ENCODE data around the gene TSEN15.

Gene TSEN15

GRCh38 chr1:184052194-184052559 is 647 bp downstream of the TSEN15 start:
- FAIRE-seq (peak; percentile 56), DNase-seq (ENCODE audit: insufficient read length, low spot score) (no peak)
- TF ChIP-seq CTCF (IDR thresholded peaks at IDR 0.05; ENCODE audit: insufficient read depth, missing control alignments), result no peak

- no peak for TF ChIP-seq CTCF (IDR thresholded peaks at IDR 0.05; ENCODE audit: insufficient read depth, missing control alignments)
- DNase-seq (ENCODE audit: insufficient read length, low spot score) (no peak), FAIRE-seq (no peak)
Measured at GRCh38 chr1:184052750-184053149, 1.2 kb downstream of the TSEN15 start.

- DNase-seq (ENCODE audit: insufficient read length, low spot score) (no peak), FAIRE-seq (peak; percentile 6)
- no peak for TF ChIP-seq CTCF (IDR thresholded peaks at IDR 0.05; ENCODE audit: insufficient read depth, missing control alignments)
Measured at GRCh38 chr1:184053881-184054280, 2.4 kb downstream of the TSEN15 start.

- no peak for DNase-seq (ENCODE audit: insufficient read length, low spot score)
- no peak for TF ChIP-seq CTCF (IDR thresholded peaks at IDR 0.05; ENCODE audit: insufficient read depth, missing control alignments)
Measured at GRCh38 chr1:184056921-184057555, 5.5 kb downstream of the TSEN15 start.

GRCh38 chr1:184059887-184060286 is 8.4 kb downstream of the TSEN15 start:
- no peak for TF ChIP-seq CTCF (IDR thresholded peaks at IDR 0.05; ENCODE audit: insufficient read depth, missing control alignments)
- no peak for FAIRE-seq
- no peak for DNase-seq (ENCODE audit: insufficient read length, low spot score)

More at GRCh38 chr1:184056921-184057555, 5.5 kb downstream of the TSEN15 start:
- peak; percentile 66 for FAIRE-seq

- FAIRE-seq, result no peak
- no peak for DNase-seq (ENCODE audit: insufficient read length, low spot score)
- no peak for TF ChIP-seq CTCF (IDR thresholded peaks at IDR 0.05; ENCODE audit: insufficient read depth, missing control alignments)
Measured at GRCh38 chr1:184060316-184060715, 8.8 kb downstream of the TSEN15 start.

- FAIRE-seq (no peak), DNase-seq (ENCODE audit: insufficient read length, low spot score) (no peak)
- no peak for TF ChIP-seq CTCF (IDR thresholded peaks at IDR 0.05; ENCODE audit: insufficient read depth, missing control alignments)
Measured at GRCh38 chr1:184061396-184062003, 10.0 kb downstream of the TSEN15 start.

Measured in D721Med (cell line).